Measurements from ENCODE around the gene PAK1. TPM values are rescaled to one million over a fixed set of nuclear protein-coding genes. Genes with fewer than 3 reads are reported as not detected.

PAK1 gene
- total and polyA plus RNA-seq, 10 of the 15 experiments (the other 5 are each of a cell fraction or from before 2014, with no cell fraction given), result 43.8 to 321 (median 110) TPM

DNA sequence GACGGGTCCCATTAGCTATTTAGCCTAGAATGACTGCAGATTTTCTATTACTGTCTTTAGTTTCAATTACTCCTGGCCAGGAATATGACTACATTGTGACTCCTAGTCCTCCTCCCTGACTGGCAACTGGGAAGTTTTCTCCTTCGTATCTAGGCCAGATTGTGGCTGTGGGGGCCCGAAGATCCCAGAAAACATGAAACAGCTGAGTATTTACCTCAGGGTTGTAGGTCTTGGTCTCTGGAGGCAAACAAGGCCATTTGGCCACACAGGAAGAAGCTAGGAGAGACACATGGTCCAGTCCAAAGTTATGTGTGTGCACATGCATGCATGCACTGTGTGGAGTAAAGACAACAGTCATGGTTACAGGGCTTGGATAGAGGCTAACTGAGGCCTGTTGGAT lies 162.2 kb downstream of the PAK1 start:
- Histone ChIP-seq H4K20me1 (ENCODE audit: control insufficient read depth, insufficient read depth) (no peaks in the 10 kb centered on the region), H3K9ac (ENCODE audit: control insufficient read depth, insufficient read depth, low read length) (no peak overlapping the region), H3K4me2 (ENCODE audit: control insufficient read depth, insufficient read depth) (no peak overlapping the region), H3K36me3 (ENCODE audit: control insufficient read depth in 2 of 2, insufficient read depth in 2 of 2, low read length in 1 of 2) (no peaks in the 10 kb centered on the region), H2AFZ (ENCODE audit: control insufficient read depth, low read depth, low read length) (no peak overlapping the region), H3K9me3 (replicated peaks; ENCODE audit: control insufficient read depth, insufficient read depth, low read length) (no peaks in the 10 kb centered on the region), H3K4me1 (ENCODE audit: control insufficient read depth, insufficient read depth, low read length) (no peaks in the 10 kb centered on the region), H3K27me3 (replicated peaks in 1 of 2; ENCODE audit: control insufficient read depth in 2 of 2, insufficient read depth in 2 of 2, low read length in 1 of 2) (no peaks in the 10 kb centered on the region; a peak in 1 of 4 replicates), H3K79me2 (ENCODE audit: control insufficient read depth, insufficient read depth, low read length) (no peaks in the 10 kb centered on the region), H3K4me3 (no peak overlapping the region), H3K27ac (ENCODE audit: control insufficient read depth, insufficient read depth) (no peak overlapping the region)
- TF ChIP-seq POLR2A (IDR thresholded peaks at IDR 0.05; ENCODE audit: low read depth, low read length) (no peak), SIX5 (IDR thresholded peaks at IDR 0.05; ENCODE audit: low read depth, low read length, severe bottlenecking) (no peak), BMI1 (IDR thresholded peaks at IDR 0.05; ENCODE audit: borderline replicate concordance) (no peak), CREB1 (IDR thresholded peaks at IDR 0.05; ENCODE audit: low read depth) (no peak), BRCA1 (IDR thresholded peaks at IDR 0.05; ENCODE audit: low read depth, low read length) (no peak), POLR2AphosphoS2 (IDR thresholded peaks at IDR 0.05; ENCODE audit: low read depth, low read length) (no peak), PAX5 (IDR thresholded peaks at IDR 0.05; ENCODE audit: borderline replicate concordance, low read depth, low read length) (no peak), ZNF207 (IDR thresholded peaks at IDR 0.05; ENCODE audit: borderline replicate concordance) (no peak)
- TF ChIP-seq, protein P1, sequence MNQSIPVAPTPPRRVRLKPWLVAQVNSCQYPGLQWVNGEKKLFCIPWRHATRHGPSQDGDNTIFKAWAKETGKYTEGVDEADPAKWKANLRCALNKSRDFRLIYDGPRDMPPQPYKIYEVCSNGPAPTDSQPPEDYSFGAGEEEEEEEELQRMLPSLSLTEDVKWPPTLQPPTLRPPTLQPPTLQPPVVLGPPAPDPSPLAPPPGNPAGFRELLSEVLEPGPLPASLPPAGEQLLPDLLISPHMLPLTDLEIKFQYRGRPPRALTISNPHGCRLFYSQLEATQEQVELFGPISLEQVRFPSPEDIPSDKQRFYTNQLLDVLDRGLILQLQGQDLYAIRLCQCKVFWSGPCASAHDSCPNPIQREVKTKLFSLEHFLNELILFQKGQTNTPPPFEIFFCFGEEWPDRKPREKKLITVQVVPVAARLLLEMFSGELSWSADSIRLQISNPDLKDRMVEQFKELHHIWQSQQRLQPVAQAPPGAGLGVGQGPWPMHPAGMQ (IDR thresholded peaks at IDR 0.05; ENCODE audit: borderline replicate concordance), result no peak
- POLR2A ChIA-PET, result no interaction called here
- intact Hi-C loops (cut with micrococcal nuclease; ENCODE audit: unreplicated experiment), result no loop called here
- DNase-seq (ENCODE audit: low read depth, low spot score) (no peak), FAIRE-seq (no peak), ATAC-seq (no peak)
- WGBS (ENCODE audit: insufficient coverage, insufficient replicate concordance, low lambda C conversion rate, missing lambda C conversion rate), result 44% methylated on average over 3 of the region's 3 CpGs
- SMC1A ChIA-PET (ENCODE audit: uncharacterized antibody, unreplicated experiment), result no interaction called here
- no TSS peak for BruUV-seq (replicated peaks)
- in situ Hi-C loops (cut with MboI), result no loop called here
- RAD21 ChIA-PET (ENCODE audit: unreplicated experiment), result interaction anchor here (1.5 kb wide), 1 partner anchor 236 kb away, joined by 3 read pairs; no protein-coding TSS in a partner anchor
- CTCF ChIA-PET, result interaction anchor here (0.7 kb wide), 1 partner anchor 50 kb away, joined by 3 read pairs; no protein-coding TSS in a partner anchor

Measured in GM12878 (cell line).